Measurements from ENCODE around the gene HTATIP2.

The HTATIP2 gene

GRCh38 chr11:20407344-20407743 lies 43.8 kb downstream of the HTATIP2 start:
- DNase-seq (ENCODE audit: low read depth): no peak
- H3K4me3 ChIP-seq (ENCODE audit: low read depth, low read length): no peak overlapping the region
- TF ChIP-seq, protein P1, sequence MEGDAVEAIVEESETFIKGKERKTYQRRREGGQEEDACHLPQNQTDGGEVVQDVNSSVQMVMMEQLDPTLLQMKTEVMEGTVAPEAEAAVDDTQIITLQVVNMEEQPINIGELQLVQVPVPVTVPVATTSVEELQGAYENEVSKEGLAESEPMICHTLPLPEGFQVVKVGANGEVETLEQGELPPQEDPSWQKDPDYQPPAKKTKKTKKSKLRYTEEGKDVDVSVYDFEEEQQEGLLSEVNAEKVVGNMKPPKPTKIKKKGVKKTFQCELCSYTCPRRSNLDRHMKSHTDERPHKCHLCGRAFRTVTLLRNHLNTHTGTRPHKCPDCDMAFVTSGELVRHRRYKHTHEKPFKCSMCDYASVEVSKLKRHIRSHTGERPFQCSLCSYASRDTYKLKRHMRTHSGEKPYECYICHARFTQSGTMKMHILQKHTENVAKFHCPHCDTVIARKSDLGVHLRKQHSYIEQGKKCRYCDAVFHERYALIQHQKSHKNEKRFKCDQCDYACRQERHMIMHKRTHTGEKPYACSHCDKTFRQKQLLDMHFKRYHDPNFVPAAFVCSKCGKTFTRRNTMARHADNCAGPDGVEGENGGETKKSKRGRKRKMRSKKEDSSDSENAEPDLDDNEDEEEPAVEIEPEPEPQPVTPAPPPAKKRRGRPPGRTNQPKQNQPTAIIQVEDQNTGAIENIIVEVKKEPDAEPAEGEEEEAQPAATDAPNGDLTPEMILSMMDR (IDR thresholded peaks at IDR 0.05; ENCODE audit: low read depth, low read length): no peak

DNA sequence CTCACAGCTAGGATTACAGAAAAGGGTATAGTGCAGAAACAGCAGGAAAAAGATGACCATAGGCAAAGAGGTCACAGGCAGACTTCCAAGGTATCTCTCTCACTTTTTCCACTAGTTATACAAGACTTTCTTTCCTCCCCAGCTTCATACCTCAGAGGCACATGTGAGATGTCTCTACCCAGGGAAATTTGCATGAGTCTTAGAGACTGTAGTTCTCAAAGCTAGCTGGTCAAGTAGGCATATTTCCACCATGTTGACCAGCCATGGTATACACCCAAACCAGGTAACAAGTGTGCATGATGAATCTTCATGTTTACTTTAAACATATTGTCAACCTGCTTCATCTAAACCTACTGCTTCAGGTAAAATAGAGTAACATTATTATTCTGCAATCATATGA lies 51.9 kb downstream of the HTATIP2 start:
- no peak overlapping the region for H3K4me3 ChIP-seq (ENCODE audit: low read depth, low read length)
- TF ChIP-seq POLR2A (IDR thresholded peaks at IDR 0.05; ENCODE audit: extremely low read depth, insufficient read length) (no peak), MAX (IDR thresholded peaks at IDR 0.05; ENCODE audit: low read depth, low read length) (no peak), MYC (IDR thresholded peaks at IDR 0.05; ENCODE audit: low read depth, low read length) (no peak)
- TF ChIP-seq, protein P1 (IDR thresholded peaks at IDR 0.05; ENCODE audit: low read depth, low read length): no peak
- no peak for DNase-seq (ENCODE audit: low read depth)

GRCh38 chr11:20417771-20418170 lies 54.3 kb downstream of the HTATIP2 start:
- no peak overlapping the region for H3K4me3 ChIP-seq (ENCODE audit: low read depth, low read length)
- TF ChIP-seq MAX (IDR thresholded peaks at IDR 0.05; ENCODE audit: low read depth, low read length) (no peak), MYC (IDR thresholded peaks at IDR 0.05; ENCODE audit: low read depth, low read length) (no peak), POLR2A (IDR thresholded peaks at IDR 0.05; ENCODE audit: extremely low read depth, insufficient read length) (no peak)
- TF ChIP-seq, protein P1 (IDR thresholded peaks at IDR 0.05; ENCODE audit: low read depth, low read length): no peak
- no peak for DNase-seq (ENCODE audit: low read depth)

DNA sequence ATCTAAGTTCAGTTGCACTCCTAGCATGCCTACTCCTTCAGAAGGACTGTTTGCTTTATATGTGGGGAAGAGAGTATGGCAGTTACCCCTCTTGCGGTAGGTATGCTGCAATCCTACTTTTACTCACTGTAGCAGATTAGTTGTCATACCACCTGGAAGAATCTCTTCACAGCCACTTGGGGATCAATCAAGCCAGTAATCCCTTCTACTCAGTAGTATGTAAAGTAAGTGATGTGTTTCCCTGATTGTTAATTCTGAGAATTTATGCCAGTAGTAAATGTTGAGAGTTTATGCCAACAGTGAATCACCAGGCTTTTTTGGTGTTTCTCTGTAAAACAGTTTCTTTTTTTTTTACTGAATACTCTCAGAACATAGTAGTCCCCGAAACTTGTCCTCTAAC lies 58.4 kb downstream of the HTATIP2 start:
- no peak for DNase-seq (ENCODE audit: low read depth)
- TF ChIP-seq MAX (IDR thresholded peaks at IDR 0.05; ENCODE audit: low read depth, low read length): no peak
- TF ChIP-seq, protein P1 (IDR thresholded peaks at IDR 0.05; ENCODE audit: low read depth, low read length): no peak
- TF ChIP-seq MYC (IDR thresholded peaks at IDR 0.05; ENCODE audit: low read depth, low read length): no peak
- TF ChIP-seq POLR2A (IDR thresholded peaks at IDR 0.05; ENCODE audit: extremely low read depth, insufficient read length): no peak
- H3K4me3 ChIP-seq (ENCODE audit: low read depth, low read length): no peak overlapping the region

DNA sequence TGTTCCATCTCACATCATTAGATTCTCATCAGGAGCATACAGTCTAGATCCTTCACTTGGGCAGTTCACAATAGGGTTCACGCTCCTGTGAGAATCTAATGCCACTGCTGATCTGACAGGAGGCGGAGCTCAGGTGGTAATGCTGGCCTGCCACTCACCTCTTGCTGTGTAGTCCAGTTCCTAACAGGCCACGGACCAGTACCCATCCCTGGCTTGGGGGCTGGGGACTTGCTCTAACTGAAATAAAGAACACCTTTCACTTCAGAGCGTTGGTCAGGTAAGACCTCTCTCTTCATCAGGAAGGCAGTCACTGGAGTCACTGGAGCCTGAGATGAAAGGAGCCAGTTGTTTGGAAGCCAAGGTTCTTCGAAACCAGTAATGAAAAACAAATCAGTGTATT lies 65.7 kb downstream of the HTATIP2 start:
- no peak overlapping the region for H3K4me3 ChIP-seq (ENCODE audit: low read depth, low read length)
- no peak for DNase-seq (ENCODE audit: low read depth)
- no peak for TF ChIP-seq MAX (IDR thresholded peaks at IDR 0.05; ENCODE audit: low read depth, low read length)
